PC-3 (cell line): ENCODE measurements around the gene BDNF. TPM values are rescaled to one million over a fixed set of nuclear protein-coding genes. Genes with fewer than 3 reads are reported as not detected.

Source experiments
- ATAC-seq: fragments of 200-7000 bp; cut with Tn5 transposase; 2 replicates; pipeline ENCODE4 v1.9.1; 2020; ENCODE audit warnings: mild to moderate bottlenecking, moderate library complexity
- BruUV-seq: library from RNA; stranded (reverse); fragments of 400-500 nt; replicated peaks from 2 replicates; lab custom pipeline; 2021; lab: Mats Ljungman, UMichigan
- CTCF ChIA-PET: fragments of 300-600 bp; sonication (Branson Sonifier 250); formaldehyde crosslinking; loops from one replicate; lab custom pipeline; 2022; ENCODE audit warnings: antibody characterized with exemption; lab: Charles Lee
- POLR2A ChIA-PET: fragments of 300-600 bp; sonication (Branson Sonifier 250); formaldehyde crosslinking; loops from one replicate; lab custom pipeline; 2022; ENCODE audit warnings: antibody characterized with exemption; ENCODE audit not compliant: unreplicated experiment; lab: Charles Lee
- DNase-seq: peaks from one replicate; pipeline ENCODE4 v3.0.0-alpha.2; 2015
- H2AFZ ChIP-seq: fragments of 300-600 bp; sonication (generic); 2 replicates; pipeline ENCODE4 v1.6.0; 2016; ENCODE audit warnings: antibody characterized with exemption, low read length
- H3F3A ChIP-seq: fragments of 300-600 bp; sonication (generic); one replicate; pipeline ENCODE4 v1.6.0; 2017; ENCODE audit warnings: antibody characterized with exemption, low read length, control low read depth, mild to moderate bottlenecking; ENCODE audit not compliant: unreplicated experiment
- H3K27ac ChIP-seq: fragments of 300-600 bp; sonication (generic); 2 replicates; pipeline ENCODE4 v1.5.1; 2016; ENCODE audit warnings: mild to moderate bottlenecking, low read length
- H3K27me3 ChIP-seq: fragments of 300-600 bp; sonication (generic); 2 replicates; pipeline ENCODE4 v1.6.1; 2016; ENCODE audit warnings: low read length, mixed read lengths
- H3K36me3 ChIP-seq: fragments of 300-600 bp; sonication (generic); 2 replicates; pipeline ENCODE4 v1.6.1; 2016; ENCODE audit warnings: low read depth, mixed run types, low read length, mixed read lengths
- H3K4me1 ChIP-seq: fragments of 300-600 bp; sonication (generic); 2 replicates; pipeline ENCODE4 v1.5.1; 2016; ENCODE audit warnings: low read length; ENCODE audit not compliant: insufficient read depth
- H3K4me2 ChIP-seq: fragments of 300-600 bp; sonication (generic); 2 replicates; pipeline ENCODE4 v1.6.0; 2016; ENCODE audit warnings: low read length
- H3K4me3 ChIP-seq: fragments of 300-600 bp; sonication (generic); 2 replicates; pipeline ENCODE4 v1.5.1; 2016; ENCODE audit warnings: mild to moderate bottlenecking, low read length, mixed read lengths
- H3K79me2 ChIP-seq: fragments of 300-600 bp; sonication (generic); 2 replicates; pipeline ENCODE4 v1.6.1; 2017; ENCODE audit warnings: low read length, mixed read lengths
- H3K9ac ChIP-seq: fragments of 300-600 bp; sonication (generic); 2 replicates; pipeline ENCODE4 v1.6.0; 2016; ENCODE audit warnings: mild to moderate bottlenecking, low read length
- H3K9me2 ChIP-seq: fragments of 300-600 bp; sonication (generic); replicated peaks from 2 replicates; pipeline ENCODE4 v1.6.1; 2016; ENCODE audit warnings: mixed run types, low read length, mixed read lengths
- H3K9me3 ChIP-seq: fragments of 300-600 bp; sonication (generic); 2 replicates; pipeline ENCODE4 v1.6.1; 2016; ENCODE audit warnings: low read length, mixed read lengths
- H4K20me1 ChIP-seq: fragments of 300-600 bp; sonication (generic); 2 replicates; pipeline ENCODE4 v1.6.1; 2016; ENCODE audit warnings: low read length, mixed read lengths
- EZH2 ChIP-seq: fragments of 300-600 bp; sonication (generic); IDR thresholded peaks from one replicate; pipeline ENCODE4 v1.6.1; 2017; ENCODE audit warnings: antibody characterized with exemption, mild to moderate bottlenecking, low read length; ENCODE audit not compliant: unreplicated experiment
- EZH2phosphoT487 ChIP-seq: fragments of 300-600 bp; sonication (generic); IDR thresholded peaks from 2 replicates; pipeline ENCODE4 v1.6.1; 2018; ENCODE audit warnings: mild to moderate bottlenecking, antibody characterized with exemption, low read length, borderline replicate concordance
- intact Hi-C: fragments of 100-400 bp; cut with micrococcal nuclease; formaldehyde crosslinking; loops from 2 replicates; pipeline ENCODE4 v1.9.0; 2023
- total RNA-seq: library from RNA; depleted of rRNA; stranded (reverse); fragments of >200 nt; gene quantifications from 2 replicates; pipeline ENCODE4 v1.2.3, GENCODE V29; 2014
- TF ChIP-seq, protein P1 (sequence below): fragments of 300-600 bp; sonication (generic); conservative IDR thresholded peaks from 2 replicates; pipeline ENCODE4 v1.5.1; 2017; ENCODE audit warnings: antibody characterized with exemption, low read depth, mild to moderate bottlenecking, low read length

Gene BDNF
- total RNA-seq, 1 experiment from 2014 or later = 3.8 TPM

- Histone ChIP-seq H3K79me2 (no peaks in the 10 kb centered on the region), H3K4me3 (no peak overlapping the region), H3K27me3 (no peaks in the 10 kb centered on the region), H3K9me2 (no peaks in the 10 kb centered on the region), H3K27ac (no peak overlapping the region), H3K4me2 (no peak overlapping the region), H4K20me1 (no peaks in the 10 kb centered on the region), H3K4me1 (no peaks in the 10 kb centered on the region), H3K9ac (no peak overlapping the region), H3K9me3 (no peaks in the 10 kb centered on the region), H3F3A (no peaks in the 10 kb centered on the region), H3K36me3 (no peaks in the 10 kb centered on the region), H2AFZ (no peak overlapping the region)
- intact Hi-C loops = no loop called here
- ChIA-PET CTCF (no interaction called here), POLR2A (no interaction called here)
- TF ChIP-seq, protein P1, sequence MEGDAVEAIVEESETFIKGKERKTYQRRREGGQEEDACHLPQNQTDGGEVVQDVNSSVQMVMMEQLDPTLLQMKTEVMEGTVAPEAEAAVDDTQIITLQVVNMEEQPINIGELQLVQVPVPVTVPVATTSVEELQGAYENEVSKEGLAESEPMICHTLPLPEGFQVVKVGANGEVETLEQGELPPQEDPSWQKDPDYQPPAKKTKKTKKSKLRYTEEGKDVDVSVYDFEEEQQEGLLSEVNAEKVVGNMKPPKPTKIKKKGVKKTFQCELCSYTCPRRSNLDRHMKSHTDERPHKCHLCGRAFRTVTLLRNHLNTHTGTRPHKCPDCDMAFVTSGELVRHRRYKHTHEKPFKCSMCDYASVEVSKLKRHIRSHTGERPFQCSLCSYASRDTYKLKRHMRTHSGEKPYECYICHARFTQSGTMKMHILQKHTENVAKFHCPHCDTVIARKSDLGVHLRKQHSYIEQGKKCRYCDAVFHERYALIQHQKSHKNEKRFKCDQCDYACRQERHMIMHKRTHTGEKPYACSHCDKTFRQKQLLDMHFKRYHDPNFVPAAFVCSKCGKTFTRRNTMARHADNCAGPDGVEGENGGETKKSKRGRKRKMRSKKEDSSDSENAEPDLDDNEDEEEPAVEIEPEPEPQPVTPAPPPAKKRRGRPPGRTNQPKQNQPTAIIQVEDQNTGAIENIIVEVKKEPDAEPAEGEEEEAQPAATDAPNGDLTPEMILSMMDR = no peak
- TF ChIP-seq EZH2 (no peak), EZH2phosphoT487 (no peak)
- DNase-seq (no peak), ATAC-seq (no peak)
- no TSS peak for BruUV-seq
Observed at GRCh38 chr11:27723687-27724086, 23.4 kb upstream of the BDNF start.

GRCh38 chr11:27722953-27723344, 22.7 kb upstream of the BDNF start:
- POLR2A ChIA-PET = no interaction called here
- H3K36me3 ChIP-seq = no peaks in the 10 kb centered on the region
- no peaks in the 10 kb centered on the region for H4K20me1 ChIP-seq
- no peak overlapping the region for H3K27ac ChIP-seq
- no peak overlapping the region for H3K4me3 ChIP-seq
- BruUV-seq = no TSS peak
- H3K4me2 ChIP-seq = no peak overlapping the region
- intact Hi-C loops = no loop called here
- ATAC-seq (no peak), DNase-seq (no peak)
- H3K79me2 ChIP-seq = no peaks in the 10 kb centered on the region
- TF ChIP-seq, protein P1 = no peak
- TF ChIP-seq EZH2phosphoT487 (no peak), EZH2 (no peak)
- H2AFZ ChIP-seq = no peak overlapping the region
- no peaks in the 10 kb centered on the region for H3K27me3 ChIP-seq
- peaks cover 1% of the 10 kb centered on the region; the same call in 1 of the 2 replicates for H3K4me1 ChIP-seq
- H3K9ac ChIP-seq = no peak overlapping the region
- H3F3A ChIP-seq = no peaks in the 10 kb centered on the region
- H3K9me3 ChIP-seq = no peaks in the 10 kb centered on the region
- CTCF ChIA-PET = no interaction called here
- no peaks in the 10 kb centered on the region for H3K9me2 ChIP-seq

DNA sequence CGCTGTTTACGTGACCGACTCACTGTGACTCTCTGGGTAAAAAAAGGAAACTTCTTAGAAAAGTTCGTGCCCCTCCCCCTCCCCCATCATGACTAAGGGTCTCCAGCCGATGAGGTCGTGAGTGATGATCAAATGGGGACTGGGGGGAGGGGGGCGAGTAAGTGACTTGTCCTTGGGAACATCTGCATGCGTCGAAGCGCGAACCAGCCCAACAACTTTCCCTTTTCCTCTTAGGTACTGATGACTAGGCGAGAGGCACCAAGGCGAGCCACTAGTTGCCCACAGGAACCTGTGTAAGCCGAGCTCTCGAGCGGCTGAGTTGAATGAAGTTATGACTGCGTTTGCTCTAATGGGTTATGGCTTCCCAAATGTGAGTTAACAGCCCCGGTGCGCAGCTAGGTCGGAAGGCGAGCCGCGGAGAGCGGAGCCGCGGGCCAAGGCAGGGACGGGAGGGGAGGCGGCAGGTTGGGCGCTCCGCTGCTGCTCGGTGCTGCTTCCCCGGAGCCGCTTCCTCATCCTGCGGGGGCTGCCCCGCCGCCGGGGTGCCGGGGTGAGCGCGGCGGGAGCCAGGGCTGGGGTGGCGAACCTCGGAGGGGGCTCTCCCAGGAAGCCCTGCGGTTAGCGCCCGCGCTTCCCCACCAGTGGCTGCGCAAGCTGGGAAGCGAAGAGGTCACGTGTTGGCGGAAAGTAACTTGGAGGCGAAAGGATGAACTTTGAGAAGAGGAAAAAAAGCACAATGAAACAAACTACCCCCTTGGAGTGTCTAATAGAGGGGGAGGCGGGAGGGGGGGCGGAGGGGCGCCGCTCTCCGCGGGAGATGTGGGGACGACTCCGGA, 22.1 kb upstream of the BDNF start:
- Histone ChIP-seq H3K4me2 (no peak overlapping the region), H3K9me2 (no peaks in the 10 kb centered on the region), H3K9ac (no peak overlapping the region), H2AFZ (no peak overlapping the region), H3F3A (no peaks in the 10 kb centered on the region), H3K4me1 (peaks cover 6% of the 10 kb centered on the region; the same call in 1 of the 2 replicates), H3K9me3 (no peaks in the 10 kb centered on the region), H3K27me3 (no peaks in the 10 kb centered on the region), H3K27ac (no peak overlapping the region), H3K79me2 (no peaks in the 10 kb centered on the region), H4K20me1 (no peaks in the 10 kb centered on the region), H3K36me3 (no peaks in the 10 kb centered on the region), H3K4me3 (no peak overlapping the region)
- no peak for DNase-seq
- TF ChIP-seq EZH2phosphoT487 (no peak), EZH2 (no peak)
- TF ChIP-seq, protein P1 = no peak
- BruUV-seq = no TSS peak
- intact Hi-C loops = no loop called here
- no peak for ATAC-seq
- ChIA-PET CTCF (no interaction called here), POLR2A (no interaction called here)
